Naive thymus-derived CD4-positive, alpha-beta T cell (primary cell): ENCODE data around the gene GPR151. TPM values are rescaled to one million over a fixed set of nuclear protein-coding genes. Genes with fewer than 3 reads are reported as not detected.
"Not testable (repeated sequence)": the region's sequence is repeated elsewhere in the genome, so short reads cannot be mapped to it uniquely, and the experiment has no call there.

ENCODE experiments used
- ATAC-seq: fragments of 150-1000 bp; cut with Tn5 transposase; 2 replicates; pipeline ENCODE4 v1.10.0; 2021; ENCODE audit warnings: mild to moderate bottlenecking, moderate library complexity
- CTCF ChIA-PET: fragments of 350-600 bp; sonication (Branson Sonifier 250); formaldehyde crosslinking; loops from one replicate; lab custom pipeline; 2021; ENCODE audit warnings: antibody characterized with exemption; lab: Charles Lee
- POLR2A ChIA-PET: fragments of 350-600 bp; sonication (Branson Sonifier 250); formaldehyde crosslinking; loops from one replicate; lab custom pipeline; 2021; ENCODE audit warnings: antibody characterized with exemption, inconsistent platforms; lab: Charles Lee
- DNase-seq, 9 donors: peaks; one replicate each; pipeline versions ENCODE4 v3.0.0 to v3.0.0-alpha.2; 2020 to 2022; ENCODE audit warnings: mixed read lengths in 1 of 9
- H3K27ac ChIP-seq: one replicate; pipeline ENCODE4 v1.7.0; 2013; ENCODE audit warnings: mild to moderate bottlenecking, low read depth, low read length, moderate library complexity
- H3K27me3 ChIP-seq, 2 donors: one replicate each; pipeline ENCODE4 v1.7.0; 2013; ENCODE audit warnings: low read length in 2 of 2, mild to moderate bottlenecking in 2 of 2, moderate library complexity in 2 of 2; ENCODE audit not compliant: control insufficient read depth in 2 of 2, insufficient read depth in 2 of 2
- H3K36me3 ChIP-seq, 3 experiments: 1 replicate in 2 of 3; 2 replicates in 1 of 3; pipeline ENCODE4 v1.7.0; 2013; ENCODE audit warnings: low read length in 3 of 3, mild to moderate bottlenecking in 3 of 3, moderate library complexity in 1 of 3; ENCODE audit not compliant: insufficient read depth in 3 of 3, control insufficient read depth in 2 of 3
- H3K4me1 ChIP-seq, 2 donors: one replicate each; pipeline ENCODE4 v1.7.0; 2013; ENCODE audit warnings: low read length in 2 of 2, mild to moderate bottlenecking in 2 of 2, moderate library complexity in 1 of 2; ENCODE audit not compliant: control insufficient read depth in 2 of 2, insufficient read depth in 2 of 2
- H3K4me3 ChIP-seq: 2 replicates; pipeline ENCODE4 v1.7.0; 2013; ENCODE audit warnings: mild to moderate bottlenecking, low read length
- H3K9me3 ChIP-seq, 3 experiments: 1 replicate in 2 of 3; 2 replicates in 1 of 3; pipeline ENCODE4 v1.7.0; 2013; ENCODE audit warnings: low read length in 3 of 3; ENCODE audit not compliant: control insufficient read depth in 2 of 3
- H3K27ac Mint-ChIP-seq, 9 donors: one replicate each; pipeline ENCODE4 v1.8.0; 2020 to 2022; ENCODE audit warnings: mixed read lengths in 9 of 9, mild to moderate bottlenecking in 8 of 9, moderate library complexity in 5 of 9, inconsistent platforms in 2 of 9
- H3K27me3 Mint-ChIP-seq, 5 donors: one replicate each; pipeline ENCODE4 v1.8.0; 2021 to 2022; ENCODE audit warnings: mixed read lengths in 5 of 5, mild to moderate bottlenecking in 1 of 5
- H3K36me3 Mint-ChIP-seq, 5 donors: one replicate each; pipeline ENCODE4 v1.8.0; 2020 to 2022; ENCODE audit warnings: mixed read lengths in 5 of 5, mild to moderate bottlenecking in 3 of 5, inconsistent platforms in 1 of 5
- H3K4me1 Mint-ChIP-seq, 7 donors: one replicate each; pipeline ENCODE4 v1.8.0; 2020 to 2022; ENCODE audit warnings: mixed read lengths in 7 of 7, mild to moderate bottlenecking in 3 of 7, inconsistent platforms in 1 of 7
- H3K4me3 Mint-ChIP-seq, 10 donors: one replicate each; pipeline ENCODE4 v1.8.0; 2020 to 2022; ENCODE audit warnings: mild to moderate bottlenecking in 10 of 10, mixed read lengths in 10 of 10, moderate library complexity in 6 of 10, inconsistent platforms in 2 of 10
- H3K9me3 Mint-ChIP-seq, 11 donors: one replicate each; pipeline ENCODE4 v1.8.0; 2020 to 2022; ENCODE audit warnings: mixed read lengths in 11 of 11, mild to moderate bottlenecking in 4 of 11, inconsistent platforms in 1 of 11, moderate library complexity in 1 of 11
- intact Hi-C, 2 donors: fragments of 100-400 bp; cut with micrococcal nuclease; formaldehyde crosslinking; loops; one replicate each; pipeline ENCODE4 v1.15.1; 2023
- polyA plus RNA-seq, 2 donors: library from polyadenylated mRNA; unstranded; fragments of 300-500 nt; fragmentation: Illumina TruSeq; gene quantifications; one replicate each; pipeline ENCODE4 v1.2.3, GENCODE V29; 2021
- total RNA-seq, 6 experiments: library from RNA in 5 of 6; stranded (reverse) in 5 of 6; gene quantifications; 1 replicate in 5 of 6; 2 replicates in 1 of 6; pipeline ENCODE4 v1.2.3 and lab custom pipeline; 2021 to 2026

The GPR151 gene
- total RNA-seq (not detected), polyA plus RNA-seq (under 1 TPM in 1 of 2 donors, not detected in 1; 0.09 TPM), total RNA-seq (lab: John Stamatoyannopoulos, UW) (not detected)

GRCh38 chr5:146516151-146516475, at the start of gene GPR151:
Gene GPR151, minus strand, starts transcription at chr5:146516190. Its CDS starts 77 bp downstream, at chr5:146516113.
- intact Hi-C loops, result no loop called here
- Histone ChIP-seq H3K4me1 (no peaks in the 10 kb centered on the region), H3K27me3 (no peaks in the 10 kb centered on the region), H3K4me3 (no peak within 1 kb of the TSS), H3K27ac (no peak within 1 kb of the TSS), H3K9me3 (no peaks in the 10 kb centered on the region), H3K36me3 (peaks cover 0 to 1% (median under 1%) of the 10 kb centered on the region in 3 experiments)
- Mint-ChIP-seq H3K27me3 (peaks cover 0 to 5% (median 3%) of the 10 kb centered on the region in 5 donors), H3K4me3 (no peak within 1 kb of the TSS), H3K27ac (peak within 1 kb of the TSS in 2 of 9 donors; percentile 32 to 43), H3K4me1 (peaks cover 0 to 3% (median 0%) of the 10 kb centered on the region in 7 donors), H3K9me3 (no peaks in the 10 kb centered on the region), H3K36me3 (peaks cover 0 to 7% (median 0%) of the 10 kb centered on the region in 5 donors)
- DNase-seq (no peak), ATAC-seq (no peak)
- ChIA-PET CTCF (interaction anchor here (0.6 to 2.0 kb wide), 2 partner anchors 17 to 665 kb away, joined by 4 to 5 read pairs; no protein-coding TSS in a partner anchor), POLR2A (no interaction called here)

- ATAC-seq, result no peak
- H3K27ac ChIP-seq, result no peak overlapping the region
- Mint-ChIP-seq H3K4me3 (no peak overlapping the region), H3K36me3 (no peaks in the 10 kb centered on the region), H3K9me3 (peaks cover 0 to 2% (median 0%) of the 10 kb centered on the region in 11 donors), H3K4me1 (peaks cover 0 to 6% (median 0%) of the 10 kb centered on the region in 7 donors), H3K27ac (no peak overlapping the region), H3K27me3 (peaks cover 0 to 12% (median 8%) of the 10 kb centered on the region in 5 donors)
- no peaks in the 10 kb centered on the region for H3K36me3 ChIP-seq
- CTCF ChIA-PET, result interaction anchor here (0.6 kb wide), 1 partner anchor 23 kb away, joined by 3 read pairs; no protein-coding TSS in a partner anchor
- DNase-seq, result no peak
- POLR2A ChIA-PET, result no interaction called here
- no peaks in the 10 kb centered on the region for H3K27me3 ChIP-seq
- H3K4me1 ChIP-seq, result no peaks in the 10 kb centered on the region
- intact Hi-C loops, result no loop called here
- H3K9me3 ChIP-seq, result no peaks in the 10 kb centered on the region
- no peak overlapping the region for H3K4me3 ChIP-seq
Observed at GRCh38 chr5:146564007-146564762, 48.2 kb upstream of the GPR151 start.

- intact Hi-C loops, result no loop called here
- Mint-ChIP-seq H3K27ac (no peak overlapping the region), H3K9me3 (peaks cover 0 to 2% (median 0%) of the 10 kb centered on the region in 11 donors), H3K4me3 (no peak overlapping the region), H3K36me3 (no peaks in the 10 kb centered on the region), H3K27me3 (peaks cover 0 to 18% (median 8%) of the 10 kb centered on the region in 5 donors), H3K4me1 (peaks cover 0 to 6% (median 0%) of the 10 kb centered on the region in 7 donors)
- H3K4me3 ChIP-seq, result no peak overlapping the region
- H3K27me3 ChIP-seq, result no peaks in the 10 kb centered on the region
- H3K36me3 ChIP-seq, result no peaks in the 10 kb centered on the region
- ATAC-seq, result no peak
- CTCF ChIA-PET, result interaction anchor here (1.7 kb wide), 1 partner anchor 404 kb away, joined by 4 read pairs; no protein-coding TSS in a partner anchor
- no peaks in the 10 kb centered on the region for H3K4me1 ChIP-seq
- no peak for DNase-seq
- H3K27ac ChIP-seq, result no peak overlapping the region
- H3K9me3 ChIP-seq, result no peaks in the 10 kb centered on the region
- POLR2A ChIA-PET, result no interaction called here
Observed at GRCh38 chr5:146562461-146562860, 46.5 kb upstream of the GPR151 start.

- no peaks in the 10 kb centered on the region for H3K27me3 ChIP-seq
- no peaks in the 10 kb centered on the region for H3K36me3 ChIP-seq
- Mint-ChIP-seq H3K27me3 (peaks cover 0 to 20% (median 8%) of the 10 kb centered on the region in 5 donors), H3K4me3 (no peak overlapping the region), H3K4me1 (peaks cover 0 to 6% (median 0%) of the 10 kb centered on the region in 7 donors), H3K36me3 (no peaks in the 10 kb centered on the region), H3K9me3 (peaks cover 0 to 2% (median 0%) of the 10 kb centered on the region in 11 donors), H3K27ac (no peak overlapping the region)
- no peak overlapping the region for H3K27ac ChIP-seq
- no peak for DNase-seq
- no peak for ATAC-seq
- ChIA-PET POLR2A (no interaction called here), CTCF (interaction anchor here (1.7 kb wide), 1 partner anchor 405 kb away, joined by 4 read pairs; no protein-coding TSS in a partner anchor)
- H3K4me1 ChIP-seq, result no peaks in the 10 kb centered on the region
- H3K9me3 ChIP-seq, result no peaks in the 10 kb centered on the region
- no peak overlapping the region for H3K4me3 ChIP-seq
- intact Hi-C loops, result no loop called here
Observed at GRCh38 chr5:146561711-146562110, 45.7 kb upstream of the GPR151 start.

GRCh38 chr5:146560205-146560812, 44.3 kb upstream of the GPR151 start:
- ChIA-PET POLR2A (no interaction called here), CTCF (no interaction called here)
- Mint-ChIP-seq H3K27ac (no peak overlapping the region), H3K4me3 (no peak overlapping the region), H3K4me1 (no peaks in the 10 kb centered on the region), H3K9me3 (peaks cover 0 to 3% (median 0%) of the 10 kb centered on the region in 11 donors), H3K36me3 (no peaks in the 10 kb centered on the region), H3K27me3 (peaks cover 4 to 24% (median 12%) of the 10 kb centered on the region in 5 donors)
- H3K4me1 ChIP-seq, result no peaks in the 10 kb centered on the region
- no peaks in the 10 kb centered on the region for H3K36me3 ChIP-seq
- intact Hi-C loops, result no loop called here
- no peaks in the 10 kb centered on the region for H3K9me3 ChIP-seq
- DNase-seq, result no peak
- H3K27ac ChIP-seq, result no peak overlapping the region
- ATAC-seq, result no peak
- H3K27me3 ChIP-seq, result no peaks in the 10 kb centered on the region
- no peak overlapping the region for H3K4me3 ChIP-seq

GRCh38 chr5:146556884-146557283, 40.9 kb upstream of the GPR151 start:
- POLR2A ChIA-PET, H3K9me3 Mint-ChIP-seq, intact Hi-C loops, H3K9me3 ChIP-seq, H3K4me1 Mint-ChIP-seq, DNase-seq, H3K4me3 Mint-ChIP-seq, H3K36me3 ChIP-seq, H3K4me1 ChIP-seq, H3K4me3 ChIP-seq, H3K27me3 ChIP-seq, ATAC-seq, H3K27ac ChIP-seq, H3K27ac Mint-ChIP-seq, H3K36me3 Mint-ChIP-seq: not testable (repeated sequence)
- CTCF ChIA-PET, result interaction anchor here (0.6 kb wide), 1 partner anchor 24 kb away, joined by 3 read pairs; no protein-coding TSS in a partner anchor
- H3K27me3 Mint-ChIP-seq, result peaks cover 4 to 39% (median 24%) of the 10 kb centered on the region in 5 donors
